UCSD-AML1 (cell line): ENCODE data around the gene WDR76.
A peak's percentile ranks its signal among the peaks of the same experiment; 100 is the strongest.
"Not testable (repeated sequence)": the region's sequence is repeated elsewhere in the genome, so short reads cannot be mapped to it uniquely, and the experiment has no call there.

Experiments used
- DNase-seq: peaks from one replicate; lab custom pipeline; 2025; ENCODE audit not compliant: unreplicated experiment; lab: John Stamatoyannopoulos, UW

The WDR76 gene

GRCh38 chr15:43815064-43815463 lies 11.7 kb upstream of the WDR76 start:
- not testable (repeated sequence) for DNase-seq

GRCh38 chr15:43821505-43821904 lies 5.3 kb upstream of the WDR76 start:
- DNase-seq = no peak

- peak; percentile 90 for DNase-seq
These were observed 2.2 kb upstream of the WDR76 start, which contains the start of gene MFAP1 for GRCh38 chr15:43824302-43825246. TSS of gene MFAP1 (minus strand) at chr15:43824690. CDS start at chr15:43824569, 121 bp downstream.

- DNase-seq = not testable (repeated sequence)
These were observed 1.5 kb upstream of the WDR76 start for GRCh38 chr15:43825305-43825704.

- no peak for DNase-seq
These were observed 734 bp upstream of the WDR76 start for GRCh38 chr15:43826029-43826507.

- no peak for DNase-seq
These were observed 1.4 kb downstream of the WDR76 start for GRCh38 chr15:43828061-43828657.

- not testable (repeated sequence) for DNase-seq
These were observed 3.2 kb downstream of the WDR76 start for GRCh38 chr15:43829951-43830540.

- DNase-seq = not testable (repeated sequence)
These were observed 4.0 kb downstream of the WDR76 start for GRCh38 chr15:43830691-43831275.

- not testable (repeated sequence) for DNase-seq
These were observed 4.8 kb downstream of the WDR76 start for GRCh38 chr15:43831519-43832052.

GRCh38 chr15:43832485-43832884 lies 5.7 kb downstream of the WDR76 start:
- not testable (repeated sequence) for DNase-seq

- DNase-seq = no peak
These were observed 18.6 kb downstream of the WDR76 start for GRCh38 chr15:43845421-43845820.

GRCh38 chr15:43851251-43851650 lies 24.4 kb downstream of the WDR76 start:
- DNase-seq = no peak

GRCh38 chr15:43852607-43853006 lies 25.8 kb downstream of the WDR76 start:
- DNase-seq = no peak

- DNase-seq = no peak
These were observed 28.0 kb downstream of the WDR76 start for GRCh38 chr15:43854801-43855200.

GRCh38 chr15:43859546-43859945 lies 32.7 kb downstream of the WDR76 start:
- no peak for DNase-seq

GRCh38 chr15:43866636-43867035 lies 39.8 kb downstream of the WDR76 start:
- not testable (repeated sequence) for DNase-seq

- no peak for DNase-seq
These were observed 40.3 kb downstream of the WDR76 start for GRCh38 chr15:43867096-43867495.

GRCh38 chr15:43868406-43868805 lies 41.6 kb downstream of the WDR76 start:
- DNase-seq = no peak

GRCh38 chr15:43871835-43872234 lies 45.0 kb downstream of the WDR76 start:
- no peak for DNase-seq

- DNase-seq = peak; percentile 23
These were observed 45.7 kb downstream of the WDR76 start for GRCh38 chr15:43872416-43873020.
